Mesendoderm (in vitro differentiated cells): ENCODE results near the gene CASP14.
"Not testable (repeated sequence)": the region's sequence is repeated elsewhere in the genome, so short reads cannot be mapped to it uniquely, and the experiment has no call there.

Experiments used
- DNase-seq: peaks from one replicate; pipeline ENCODE4 v3.0.0; 2013
- H2AK5ac ChIP-seq: 2 replicates; pipeline ENCODE4 v1.6.1; 2013; ENCODE audit warnings: low read length, inconsistent platforms
- H2BK120ac ChIP-seq: 2 replicates; pipeline ENCODE4 v1.6.1; 2013; ENCODE audit warnings: low read depth, mild to moderate bottlenecking, low read length, moderate library complexity, mixed read lengths
- H2BK15ac ChIP-seq: replicated peaks from 2 replicates; pipeline ENCODE4 v1.6.1; 2013; ENCODE audit warnings: low read depth, mild to moderate bottlenecking, moderate library complexity
- H2BK5ac ChIP-seq: 2 replicates; pipeline ENCODE4 v1.6.1; 2013; ENCODE audit warnings: low read length, inconsistent platforms
- H3K18ac ChIP-seq: 2 replicates; pipeline ENCODE4 v1.6.1; 2013; ENCODE audit warnings: mild to moderate bottlenecking, low read length, mixed read lengths
- H3K23ac ChIP-seq: one replicate; pipeline ENCODE4 v1.6.1; 2013; ENCODE audit warnings: low read length
- H3K27ac ChIP-seq: 2 replicates; pipeline ENCODE4 v1.5.1; 2013; ENCODE audit warnings: low read depth, mild to moderate bottlenecking, inconsistent platforms, low read length, moderate library complexity
- H3K27me3 ChIP-seq: 2 replicates; pipeline ENCODE4 v1.6.1; 2013; ENCODE audit warnings: low read length, control low read depth, mild to moderate bottlenecking, inconsistent platforms; ENCODE audit not compliant: insufficient read depth, poor library complexity
- H3K36me3 ChIP-seq: 2 replicates; pipeline ENCODE4 v1.6.1; 2013; ENCODE audit warnings: low read length, inconsistent platforms; ENCODE audit not compliant: control insufficient read depth, insufficient read depth
- H3K4ac ChIP-seq: one replicate; pipeline ENCODE4 v1.6.1; 2013; ENCODE audit warnings: low read depth, mild to moderate bottlenecking, low read length, moderate library complexity
- H3K4me1 ChIP-seq: 2 replicates; pipeline ENCODE4 v1.6.1; 2013; ENCODE audit warnings: low read depth, low read length, inconsistent platforms; ENCODE audit not compliant: control insufficient read depth
- H3K4me2 ChIP-seq: 2 replicates; pipeline ENCODE4 v1.6.1; 2013; ENCODE audit warnings: low read length
- H3K4me3 ChIP-seq: 2 replicates; pipeline ENCODE4 v1.5.1; 2013; ENCODE audit warnings: mild to moderate bottlenecking, low read length
- H3K56ac ChIP-seq: one replicate; pipeline ENCODE4 v1.6.1; 2013; ENCODE audit warnings: low read length
- H3K79me1 ChIP-seq: 2 replicates; pipeline ENCODE4 v1.6.1; 2013; ENCODE audit warnings: low read length, inconsistent platforms
- H3K79me2 ChIP-seq: 2 replicates; pipeline ENCODE4 v1.6.1; 2013; ENCODE audit warnings: mild to moderate bottlenecking, low read length; ENCODE audit not compliant: control insufficient read depth, insufficient read depth
- H3K9ac ChIP-seq: 2 replicates; pipeline ENCODE4 v1.6.1; 2013; ENCODE audit warnings: low read length, inconsistent platforms
- H4K5ac ChIP-seq: one replicate; pipeline ENCODE4 v1.6.1; 2013; ENCODE audit warnings: low read length
- H4K8ac ChIP-seq: one replicate; pipeline ENCODE4 v1.6.1; 2013; ENCODE audit warnings: low read depth, mild to moderate bottlenecking, control low read depth, low read length, moderate library complexity
- WGBS: extraction: QIAGEN DNeasy Blood & Tissue Kit; methylation state at CpG from one replicate; pipeline ENCODE4 v1.1.7; 2013; ENCODE audit warnings: low lambda C conversion rate, missing lambda C conversion rate; ENCODE audit not compliant: insufficient coverage; ENCODE audit errors: extremely low coverage; 5-methylcytosine and 5-hydroxymethylcytosine counted together

CASP14 gene

DNA sequence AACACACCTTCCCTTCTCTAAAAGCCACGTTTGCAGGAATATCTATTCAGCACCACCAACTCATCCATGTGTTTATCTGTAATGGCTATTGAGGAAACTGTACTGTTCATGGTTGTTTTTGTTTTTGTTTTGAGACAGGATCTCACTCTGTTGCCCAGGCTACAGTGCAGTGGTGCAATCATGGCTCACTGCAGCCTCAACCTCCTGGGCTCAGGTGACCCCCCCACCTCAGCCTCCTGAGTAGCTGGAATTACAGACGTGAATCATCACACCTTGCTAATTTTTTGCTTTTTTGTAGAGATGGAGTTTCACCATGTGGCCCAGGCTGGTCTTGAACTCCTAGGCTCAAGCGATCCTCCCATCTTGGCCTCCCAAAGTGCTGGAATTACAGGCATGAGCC, 30.4 kb upstream of the CASP14 start:
- H3K4me3 ChIP-seq, H3K27ac ChIP-seq, H3K4ac ChIP-seq, H3K4me2 ChIP-seq, H4K8ac ChIP-seq, H3K18ac ChIP-seq, H2BK5ac ChIP-seq, H3K36me3 ChIP-seq, H3K79me2 ChIP-seq, H3K56ac ChIP-seq, H4K5ac ChIP-seq, H2AK5ac ChIP-seq, H3K27me3 ChIP-seq, H3K4me1 ChIP-seq, H2BK15ac ChIP-seq, DNase-seq, H3K9ac ChIP-seq, H3K79me1 ChIP-seq, H2BK120ac ChIP-seq, H3K23ac ChIP-seq: not testable (repeated sequence)
- no CpG with 5 or more reads among the region's 3 CpGs for WGBS

DNA sequence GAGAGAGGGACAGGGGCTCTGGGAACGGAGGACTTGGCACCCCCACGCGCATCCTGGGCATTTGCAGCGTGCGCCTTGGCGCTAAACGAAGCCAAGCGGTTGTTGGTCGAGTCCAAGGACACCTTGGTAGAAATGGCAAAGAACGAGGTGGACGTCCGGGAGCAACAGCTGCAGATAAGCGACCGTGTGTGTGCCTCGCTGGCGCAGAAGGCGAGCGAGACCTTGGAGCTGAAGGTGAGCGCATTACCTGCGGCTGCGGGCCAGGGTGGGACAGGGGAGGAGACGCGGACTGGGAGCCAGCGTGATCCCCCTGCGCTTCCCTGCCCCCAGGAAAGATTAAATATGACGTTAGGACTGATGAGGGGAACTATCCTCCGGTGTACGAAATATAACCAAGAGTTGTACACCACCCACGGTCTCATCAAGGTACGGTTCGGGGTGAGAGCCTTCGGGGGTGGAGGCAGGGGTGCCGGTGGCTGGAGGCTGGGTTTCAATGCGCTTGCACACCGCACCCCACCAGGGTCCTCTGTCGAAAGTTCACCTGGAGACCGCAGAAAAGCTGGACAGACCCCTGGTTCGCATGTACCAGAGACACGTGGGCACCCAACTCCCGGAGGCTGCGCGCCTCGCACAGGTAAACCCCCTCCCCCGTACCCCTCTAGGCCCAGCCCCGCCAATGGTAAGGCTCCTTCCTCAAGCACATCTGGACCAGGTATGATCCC, 27.8 kb upstream of the CASP14 start:
- Histone ChIP-seq H3K9ac (no peak overlapping the region), H3K23ac (no peak overlapping the region), H3K56ac (no peak overlapping the region), H2AK5ac (no peak overlapping the region), H3K4ac (no peak overlapping the region), H2BK15ac (no peak overlapping the region), H3K27me3 (no peaks in the 10 kb centered on the region), H3K79me2 (no peaks in the 10 kb centered on the region), H4K5ac (no peak overlapping the region), H3K36me3 (no peaks in the 10 kb centered on the region), H3K27ac (no peak overlapping the region), H4K8ac (no peak overlapping the region), H3K18ac (no peak overlapping the region), H3K4me1 (no peaks in the 10 kb centered on the region), H3K79me1 (no peaks in the 10 kb centered on the region), H2BK120ac (no peak overlapping the region), H3K4me2 (no peak overlapping the region), H3K4me3 (no peak overlapping the region), H2BK5ac (no peak overlapping the region)
- no peak for DNase-seq
- WGBS = no CpG with 5 or more reads among the region's 45 CpGs

- whole genome bisulfite sequencing = no CpG with 5 or more reads among the region's 31 CpGs
- H3K56ac ChIP-seq = no peak overlapping the region
Measured at GRCh38 chr19:15022752-15023151, 26.5 kb upstream of the CASP14 start.

GRCh38 chr19:15025217-15025616, 24.1 kb upstream of the CASP14 start:
- no peak overlapping the region for H3K4me2 ChIP-seq
- WGBS = no CpG with 5 or more reads among the region's 2 CpGs

More at GRCh38 chr19:15022752-15023151, 26.5 kb upstream of the CASP14 start:
- Histone ChIP-seq H4K8ac (no peak overlapping the region), H3K36me3 (no peaks in the 10 kb centered on the region), H2BK15ac (no peak overlapping the region), H3K79me1 (no peaks in the 10 kb centered on the region), H3K9ac (no peak overlapping the region), H2AK5ac (no peak overlapping the region), H3K23ac (no peak overlapping the region), H3K27ac (no peak overlapping the region), H2BK5ac (no peak overlapping the region), H3K18ac (no peak overlapping the region), H3K27me3 (no peaks in the 10 kb centered on the region), H2BK120ac (no peak overlapping the region), H3K79me2 (no peaks in the 10 kb centered on the region), H3K4me1 (no peaks in the 10 kb centered on the region), H3K4me3 (no peak overlapping the region), H3K4ac (no peak overlapping the region), H4K5ac (no peak overlapping the region), H3K4me2 (no peak overlapping the region)
- DNase-seq = no peak

DNA sequence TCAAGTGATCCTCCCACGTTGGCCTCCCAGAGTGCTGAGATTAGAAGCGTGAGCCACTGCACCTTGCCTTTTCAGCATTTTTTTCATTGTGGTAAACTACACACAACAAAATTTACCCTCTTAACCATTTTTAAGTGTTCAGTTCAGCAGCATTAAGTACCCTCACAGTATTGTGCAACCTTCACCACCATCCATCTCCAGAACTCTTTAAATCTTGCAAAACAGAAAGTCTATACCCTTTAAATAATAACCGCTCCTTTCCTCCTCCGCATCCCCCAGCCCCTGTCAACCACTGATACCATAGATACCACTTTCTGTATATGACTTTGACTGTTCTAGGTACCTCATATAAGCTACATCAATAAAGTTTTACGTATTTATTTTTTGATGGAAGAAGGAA, 20.8 kb upstream of the CASP14 start:
- no peak overlapping the region for H3K23ac ChIP-seq
- no peak overlapping the region for H3K18ac ChIP-seq
- H3K4me2 ChIP-seq = no peak overlapping the region
- DNase-seq = no peak
- H2BK15ac ChIP-seq = no peak overlapping the region
- no peak overlapping the region for H2BK5ac ChIP-seq
- H3K4me1 ChIP-seq = no peaks in the 10 kb centered on the region
- no peaks in the 10 kb centered on the region for H3K79me2 ChIP-seq
- H3K36me3 ChIP-seq = no peaks in the 10 kb centered on the region
- no peak overlapping the region for H4K5ac ChIP-seq
- H2AK5ac ChIP-seq = no peak overlapping the region
- no peak overlapping the region for H2BK120ac ChIP-seq
- H3K9ac ChIP-seq = no peak overlapping the region
- no peak overlapping the region for H3K4ac ChIP-seq
- no peak overlapping the region for H3K27ac ChIP-seq
- H3K56ac ChIP-seq = no peak overlapping the region
- no peak overlapping the region for H3K4me3 ChIP-seq
- no CpG with 5 or more reads among the region's 5 CpGs for WGBS
- H4K8ac ChIP-seq = no peak overlapping the region
- no peaks in the 10 kb centered on the region for H3K79me1 ChIP-seq
- no peaks in the 10 kb centered on the region for H3K27me3 ChIP-seq

More at GRCh38 chr19:15025217-15025616, 24.1 kb upstream of the CASP14 start:
- no peak overlapping the region for H2BK5ac ChIP-seq
- no peak overlapping the region for H4K5ac ChIP-seq
- H3K27ac ChIP-seq = no peak overlapping the region
- no peaks in the 10 kb centered on the region for H3K79me2 ChIP-seq
- no peak overlapping the region for H2BK120ac ChIP-seq
- no peak overlapping the region for H3K4ac ChIP-seq
- H3K79me1 ChIP-seq = no peaks in the 10 kb centered on the region
- no peaks in the 10 kb centered on the region for H3K36me3 ChIP-seq
- H3K18ac ChIP-seq = no peak overlapping the region
- H2BK15ac ChIP-seq = no peak overlapping the region
- DNase-seq = peak; percentile 22
- H3K4me1 ChIP-seq = no peaks in the 10 kb centered on the region
- H3K56ac ChIP-seq = no peak overlapping the region
- H3K4me3 ChIP-seq = no peak overlapping the region
- H4K8ac ChIP-seq = no peak overlapping the region
- H2AK5ac ChIP-seq = no peak overlapping the region
- no peak overlapping the region for H3K9ac ChIP-seq
- H3K27me3 ChIP-seq = no peaks in the 10 kb centered on the region
- no peak overlapping the region for H3K23ac ChIP-seq

DNA sequence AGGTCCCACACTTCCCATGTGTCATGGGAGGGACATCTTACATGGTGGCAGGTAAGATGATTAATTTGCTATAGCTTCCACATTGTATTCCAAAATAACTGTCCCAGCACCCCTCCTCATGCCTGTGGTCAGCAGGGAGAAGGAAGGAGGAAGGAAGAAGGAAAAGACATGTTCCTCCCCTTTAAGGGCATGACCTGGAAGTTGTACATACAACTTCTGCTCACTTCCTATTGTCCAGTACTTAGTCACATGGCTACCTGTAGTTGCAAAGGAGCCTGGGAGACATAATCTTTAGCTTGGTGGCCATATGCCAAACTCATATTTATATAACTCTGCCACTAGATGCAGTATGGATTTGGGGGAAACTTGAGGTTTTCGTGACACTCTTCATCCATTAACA, 17.6 kb upstream of the CASP14 start:
- no CpG with 5 or more reads among the region's 1 CpG for WGBS
- H2BK5ac ChIP-seq = no peak overlapping the region
- no peak overlapping the region for H4K8ac ChIP-seq

More for the DNA sequence above, 17.6 kb upstream of the CASP14 start:
- Histone ChIP-seq H3K27ac (no peak overlapping the region), H3K79me2 (no peaks in the 10 kb centered on the region), H3K56ac (no peak overlapping the region), H3K79me1 (no peaks in the 10 kb centered on the region), H4K5ac (no peak overlapping the region), H3K4me1 (no peaks in the 10 kb centered on the region), H2BK120ac (no peak overlapping the region), H3K27me3 (no peaks in the 10 kb centered on the region), H2AK5ac (no peak overlapping the region), H2BK15ac (no peak overlapping the region), H3K9ac (no peak overlapping the region), H3K18ac (no peak overlapping the region), H3K4me3 (no peak overlapping the region), H3K4ac (no peak overlapping the region), H3K23ac (no peak overlapping the region), H3K4me2 (no peak overlapping the region), H3K36me3 (no peaks in the 10 kb centered on the region)
- no peak for DNase-seq
